ENCODE measurements around the gene TGM6. TPM values are rescaled to one million over a fixed set of nuclear protein-coding genes. Genes with fewer than 3 reads are reported as not detected.

TGM6 gene
- polyA plus RNA-seq, 1 donor from 2014 or later = not detected

DNA sequence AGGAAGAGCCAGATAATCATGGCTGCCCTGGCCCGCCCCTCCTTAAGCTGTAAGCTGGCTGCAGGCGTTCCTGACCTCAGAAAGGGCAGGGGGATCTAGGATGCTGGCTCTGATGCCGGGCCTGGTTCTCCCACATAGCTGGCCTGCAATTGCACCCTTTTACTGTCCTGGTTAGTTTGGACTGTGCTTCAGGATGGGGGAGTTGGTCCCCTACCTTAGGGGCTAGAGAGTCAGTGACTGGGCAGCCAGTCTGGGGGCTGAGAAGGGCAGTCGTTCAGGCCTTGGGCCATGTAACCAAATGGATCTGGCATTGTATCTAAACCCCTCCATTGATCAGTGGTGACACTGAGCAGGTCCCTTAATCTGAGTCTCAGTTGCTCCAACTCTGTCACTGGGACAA, 44.2 kb upstream of the TGM6 start:
- no peaks in the 10 kb centered on the region for H3F3A ChIP-seq (ENCODE audit: insufficient read depth, low read length, poor library complexity, severe bottlenecking)
- no peak overlapping the region for H3K4me3 ChIP-seq (ENCODE audit: low read length)
- no peaks in the 10 kb centered on the region for H3K9me2 ChIP-seq (ENCODE audit: insufficient read depth, low read length)

DNA sequence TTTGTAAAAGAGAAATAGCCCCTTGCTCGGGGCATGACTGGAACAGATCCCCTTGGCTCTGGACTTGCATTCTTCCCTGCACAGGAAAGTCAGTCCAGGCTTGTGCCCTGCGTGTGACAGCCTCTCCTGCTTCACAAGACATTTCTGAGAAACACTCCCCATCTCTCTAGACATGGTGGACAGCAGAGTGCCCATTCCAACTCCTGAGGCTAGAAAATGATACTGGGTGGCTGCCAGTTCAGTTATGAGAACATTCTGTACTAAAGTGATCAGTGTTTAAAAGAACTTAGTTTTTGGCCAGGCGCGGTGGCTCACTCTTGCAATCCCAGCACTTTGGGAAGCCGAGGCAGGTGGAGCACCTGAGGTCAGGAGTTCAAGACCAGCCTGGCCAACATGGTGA, 43.6 kb upstream of the TGM6 start:
- no peaks in the 10 kb centered on the region for H3F3A ChIP-seq (ENCODE audit: insufficient read depth, low read length, poor library complexity, severe bottlenecking)
- no peak overlapping the region for H2AFZ ChIP-seq (ENCODE audit: low read depth, low read length)
- H3K9me2 ChIP-seq (ENCODE audit: insufficient read depth, low read length) = no peaks in the 10 kb centered on the region
- H3K4me2 ChIP-seq (ENCODE audit: low read length) = no peak overlapping the region
- no peak overlapping the region for H3K4me3 ChIP-seq (ENCODE audit: low read length)
- no peaks in the 10 kb centered on the region for H3K27me3 ChIP-seq (ENCODE audit: insufficient read depth, low read depth, low read length)
- no peak overlapping the region for H3K27ac ChIP-seq (ENCODE audit: low read length)
- no peaks in the 10 kb centered on the region for H3K79me2 ChIP-seq (replicated peaks; ENCODE audit: insufficient read depth, low read length)
- no peaks in the 10 kb centered on the region for H3K9me3 ChIP-seq (ENCODE audit: low read length)
- no peaks in the 10 kb centered on the region for H3K36me3 ChIP-seq (ENCODE audit: insufficient read depth, low read length)
- TF ChIP-seq, protein P1, sequence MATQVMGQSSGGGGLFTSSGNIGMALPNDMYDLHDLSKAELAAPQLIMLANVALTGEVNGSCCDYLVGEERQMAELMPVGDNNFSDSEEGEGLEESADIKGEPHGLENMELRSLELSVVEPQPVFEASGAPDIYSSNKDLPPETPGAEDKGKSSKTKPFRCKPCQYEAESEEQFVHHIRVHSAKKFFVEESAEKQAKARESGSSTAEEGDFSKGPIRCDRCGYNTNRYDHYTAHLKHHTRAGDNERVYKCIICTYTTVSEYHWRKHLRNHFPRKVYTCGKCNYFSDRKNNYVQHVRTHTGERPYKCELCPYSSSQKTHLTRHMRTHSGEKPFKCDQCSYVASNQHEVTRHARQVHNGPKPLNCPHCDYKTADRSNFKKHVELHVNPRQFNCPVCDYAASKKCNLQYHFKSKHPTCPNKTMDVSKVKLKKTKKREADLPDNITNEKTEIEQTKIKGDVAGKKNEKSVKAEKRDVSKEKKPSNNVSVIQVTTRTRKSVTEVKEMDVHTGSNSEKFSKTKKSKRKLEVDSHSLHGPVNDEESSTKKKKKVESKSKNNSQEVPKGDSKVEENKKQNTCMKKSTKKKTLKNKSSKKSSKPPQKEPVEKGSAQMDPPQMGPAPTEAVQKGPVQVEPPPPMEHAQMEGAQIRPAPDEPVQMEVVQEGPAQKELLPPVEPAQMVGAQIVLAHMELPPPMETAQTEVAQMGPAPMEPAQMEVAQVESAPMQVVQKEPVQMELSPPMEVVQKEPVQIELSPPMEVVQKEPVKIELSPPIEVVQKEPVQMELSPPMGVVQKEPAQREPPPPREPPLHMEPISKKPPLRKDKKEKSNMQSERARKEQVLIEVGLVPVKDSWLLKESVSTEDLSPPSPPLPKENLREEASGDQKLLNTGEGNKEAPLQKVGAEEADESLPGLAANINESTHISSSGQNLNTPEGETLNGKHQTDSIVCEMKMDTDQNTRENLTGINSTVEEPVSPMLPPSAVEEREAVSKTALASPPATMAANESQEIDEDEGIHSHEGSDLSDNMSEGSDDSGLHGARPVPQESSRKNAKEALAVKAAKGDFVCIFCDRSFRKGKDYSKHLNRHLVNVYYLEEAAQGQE (IDR thresholded peaks at IDR 0.05; ENCODE audit: borderline replicate concordance) = no peak
- TF ChIP-seq RAD21 (conservative IDR thresholded peaks at IDR 0.05) (no peak), SMC3 (conservative IDR thresholded peaks at IDR 0.05; ENCODE audit: poor library complexity) (no peak), POLR2AphosphoS5 (IDR thresholded peaks at IDR 0.05) (no peak), EP300 (conservative IDR thresholded peaks at IDR 0.05; ENCODE audit: poor library complexity, severe bottlenecking) (no peak), MXI1 (conservative IDR thresholded peaks at IDR 0.05; ENCODE audit: poor library complexity, severe bottlenecking) (no peak), EZH2 (IDR thresholded peaks at IDR 0.05; ENCODE audit: borderline replicate concordance, insufficient read depth, low read length, poor library complexity, severe bottlenecking) (no peak), TAF1 (IDR thresholded peaks at IDR 0.05; ENCODE audit: low read depth) (no peak)
- TF ChIP-seq, protein P2, sequence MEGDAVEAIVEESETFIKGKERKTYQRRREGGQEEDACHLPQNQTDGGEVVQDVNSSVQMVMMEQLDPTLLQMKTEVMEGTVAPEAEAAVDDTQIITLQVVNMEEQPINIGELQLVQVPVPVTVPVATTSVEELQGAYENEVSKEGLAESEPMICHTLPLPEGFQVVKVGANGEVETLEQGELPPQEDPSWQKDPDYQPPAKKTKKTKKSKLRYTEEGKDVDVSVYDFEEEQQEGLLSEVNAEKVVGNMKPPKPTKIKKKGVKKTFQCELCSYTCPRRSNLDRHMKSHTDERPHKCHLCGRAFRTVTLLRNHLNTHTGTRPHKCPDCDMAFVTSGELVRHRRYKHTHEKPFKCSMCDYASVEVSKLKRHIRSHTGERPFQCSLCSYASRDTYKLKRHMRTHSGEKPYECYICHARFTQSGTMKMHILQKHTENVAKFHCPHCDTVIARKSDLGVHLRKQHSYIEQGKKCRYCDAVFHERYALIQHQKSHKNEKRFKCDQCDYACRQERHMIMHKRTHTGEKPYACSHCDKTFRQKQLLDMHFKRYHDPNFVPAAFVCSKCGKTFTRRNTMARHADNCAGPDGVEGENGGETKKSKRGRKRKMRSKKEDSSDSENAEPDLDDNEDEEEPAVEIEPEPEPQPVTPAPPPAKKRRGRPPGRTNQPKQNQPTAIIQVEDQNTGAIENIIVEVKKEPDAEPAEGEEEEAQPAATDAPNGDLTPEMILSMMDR (IDR thresholded peaks at IDR 0.05; ENCODE audit: poor library complexity, severe bottlenecking) = no peak
- H3K9ac ChIP-seq (ENCODE audit: low read length) = no peak overlapping the region
- no peaks in the 10 kb centered on the region for H4K20me1 ChIP-seq (ENCODE audit: insufficient read depth)

More for the DNA sequence above, 44.2 kb upstream of the TGM6 start:
- TF ChIP-seq EZH2 (IDR thresholded peaks at IDR 0.05; ENCODE audit: borderline replicate concordance, insufficient read depth, low read length, poor library complexity, severe bottlenecking) (no peak), SMC3 (conservative IDR thresholded peaks at IDR 0.05; ENCODE audit: poor library complexity) (no peak), TAF1 (IDR thresholded peaks at IDR 0.05; ENCODE audit: low read depth) (no peak)
- TF ChIP-seq, protein P2 (IDR thresholded peaks at IDR 0.05; ENCODE audit: poor library complexity, severe bottlenecking) = no peak
- Histone ChIP-seq H4K20me1 (ENCODE audit: insufficient read depth) (no peaks in the 10 kb centered on the region), H3K79me2 (replicated peaks; ENCODE audit: insufficient read depth, low read length) (no peaks in the 10 kb centered on the region), H3K4me2 (ENCODE audit: low read length) (no peak overlapping the region), H3K27ac (ENCODE audit: low read length) (no peak overlapping the region), H3K36me3 (ENCODE audit: insufficient read depth, low read length) (no peaks in the 10 kb centered on the region), H2AFZ (ENCODE audit: low read depth, low read length) (no peak overlapping the region), H3K9me3 (ENCODE audit: low read length) (no peaks in the 10 kb centered on the region), H3K27me3 (ENCODE audit: insufficient read depth, low read depth, low read length) (no peaks in the 10 kb centered on the region), H3K9ac (ENCODE audit: low read length) (no peak overlapping the region)
